Mammary epithelial cell (primary cell): ENCODE results near the gene MOB3B.

Source experiments
- EZH2 ChIP-seq: IDR thresholded peaks from 2 replicates; pipeline ENCODE4 v1.6.1; 2012; ENCODE audit warnings: low read length, inconsistent platforms, borderline replicate concordance
- TF ChIP-seq, protein P1 (sequence below), 2 donors: IDR thresholded peaks in 1 of 2; conservative IDR thresholded peaks in 1 of 2; 2 replicates each; pipeline ENCODE4 v1.5.1; 2011 to 2012; ENCODE audit warnings: inconsistent platforms in 2 of 2, low read length in 2 of 2, mild to moderate bottlenecking in 2 of 2, control low read depth in 1 of 2, low read depth in 1 of 2; ENCODE audit not compliant: insufficient read depth in 1 of 2; ENCODE audit errors: extremely low read depth in 1 of 2

DNA sequence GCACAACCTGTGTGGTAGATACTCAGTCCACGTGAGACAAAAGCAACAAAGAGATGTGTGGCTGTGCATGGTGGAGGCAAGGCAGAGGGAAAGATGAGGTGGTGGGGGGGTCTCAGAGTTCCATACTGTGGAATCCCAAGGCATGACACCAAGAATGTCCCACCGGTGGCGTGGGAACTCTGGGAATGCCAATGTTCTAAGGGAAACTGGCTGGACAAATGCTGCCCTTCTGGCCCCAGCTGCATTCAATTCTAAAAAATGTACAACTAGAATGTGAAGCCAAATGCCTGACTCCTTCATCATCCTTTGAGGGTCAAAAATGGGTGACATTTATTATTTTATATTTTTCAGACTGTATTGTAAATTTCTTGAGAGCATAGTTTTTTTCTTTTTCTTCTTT is 174.4 kb downstream of the MOB3B start:
- TF ChIP-seq, protein P1, sequence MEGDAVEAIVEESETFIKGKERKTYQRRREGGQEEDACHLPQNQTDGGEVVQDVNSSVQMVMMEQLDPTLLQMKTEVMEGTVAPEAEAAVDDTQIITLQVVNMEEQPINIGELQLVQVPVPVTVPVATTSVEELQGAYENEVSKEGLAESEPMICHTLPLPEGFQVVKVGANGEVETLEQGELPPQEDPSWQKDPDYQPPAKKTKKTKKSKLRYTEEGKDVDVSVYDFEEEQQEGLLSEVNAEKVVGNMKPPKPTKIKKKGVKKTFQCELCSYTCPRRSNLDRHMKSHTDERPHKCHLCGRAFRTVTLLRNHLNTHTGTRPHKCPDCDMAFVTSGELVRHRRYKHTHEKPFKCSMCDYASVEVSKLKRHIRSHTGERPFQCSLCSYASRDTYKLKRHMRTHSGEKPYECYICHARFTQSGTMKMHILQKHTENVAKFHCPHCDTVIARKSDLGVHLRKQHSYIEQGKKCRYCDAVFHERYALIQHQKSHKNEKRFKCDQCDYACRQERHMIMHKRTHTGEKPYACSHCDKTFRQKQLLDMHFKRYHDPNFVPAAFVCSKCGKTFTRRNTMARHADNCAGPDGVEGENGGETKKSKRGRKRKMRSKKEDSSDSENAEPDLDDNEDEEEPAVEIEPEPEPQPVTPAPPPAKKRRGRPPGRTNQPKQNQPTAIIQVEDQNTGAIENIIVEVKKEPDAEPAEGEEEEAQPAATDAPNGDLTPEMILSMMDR (conservative IDR thresholded peaks at IDR 0.05 in 1 of 2, IDR thresholded peaks at IDR 0.05 in 1 of 2; ENCODE audit: extremely low read depth in 1 of 2, insufficient read depth in 1 of 2, low read depth in 1 of 2, low read length in 2 of 2) = no peak
- no peak for TF ChIP-seq EZH2
